Measurements from ENCODE around the gene OR9G1. TPM values are rescaled to one million over a fixed set of nuclear protein-coding genes. Genes with fewer than 3 reads are reported as not detected.

Gene OR9G1, protein sequence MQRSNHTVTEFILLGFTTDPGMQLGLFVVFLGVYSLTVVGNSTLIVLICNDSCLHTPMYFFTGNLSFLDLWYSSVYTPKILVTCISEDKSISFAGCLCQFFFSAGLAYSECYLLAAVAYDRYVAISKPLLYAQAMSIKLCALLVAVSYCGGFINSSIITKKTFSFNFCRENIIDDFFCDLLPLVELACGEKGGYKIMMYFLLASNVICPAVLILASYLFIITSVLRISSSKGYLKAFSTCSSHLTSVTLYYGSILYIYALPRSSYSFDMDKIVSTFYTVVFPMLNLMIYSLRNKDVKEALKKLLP
- not detected in 2 replicates for total RNA-seq

DNA sequence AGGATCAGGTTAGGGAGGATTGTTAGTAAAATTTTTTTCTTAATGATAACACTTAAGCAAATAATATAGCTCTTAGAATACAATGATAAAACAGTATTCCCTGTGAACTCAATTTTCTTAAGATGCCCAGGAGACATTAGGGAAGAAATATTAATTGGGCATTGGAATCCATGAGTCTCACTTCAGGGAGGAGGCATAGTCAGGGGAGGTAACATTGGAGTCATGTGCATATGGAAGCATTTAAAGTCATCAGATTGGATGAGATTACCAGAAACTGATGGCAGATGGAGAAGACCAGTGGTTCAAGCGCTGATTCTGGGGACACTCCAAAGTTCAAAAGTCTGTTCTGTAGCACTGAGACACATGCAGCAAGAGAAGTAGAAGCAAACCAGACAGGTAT lies at the start of gene OR9G1:
OR9G1 (plus strand) TSS at position 301 of the 400 bp plus-strand sequence. CDS start 1,293 bp downstream, outside the sequence.

DNA sequence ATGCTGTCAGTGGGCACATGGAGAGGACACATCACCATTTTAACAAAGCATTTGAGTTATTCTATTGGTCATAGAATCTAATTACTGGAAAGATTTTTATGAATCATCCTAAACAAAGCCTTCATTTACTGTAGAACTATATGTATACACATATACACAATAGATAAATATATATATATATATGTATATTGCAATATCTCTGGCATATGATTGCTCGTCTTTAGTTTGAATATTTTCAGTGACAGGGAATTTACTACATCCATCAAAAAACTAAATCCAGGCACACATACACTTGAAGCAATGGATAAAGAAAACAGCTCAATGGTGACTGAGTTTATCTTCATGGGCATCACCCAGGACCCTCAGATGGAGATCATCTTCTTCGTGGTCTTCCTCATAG lies 35.5 kb upstream of the OR9G1 start, which contains the start of gene OR5AR1:
OR5AR1 (plus strand) TSS at position 301 of the 400 bp plus-strand sequence; CDS start at position 301, 0 bp downstream.

DNA sequence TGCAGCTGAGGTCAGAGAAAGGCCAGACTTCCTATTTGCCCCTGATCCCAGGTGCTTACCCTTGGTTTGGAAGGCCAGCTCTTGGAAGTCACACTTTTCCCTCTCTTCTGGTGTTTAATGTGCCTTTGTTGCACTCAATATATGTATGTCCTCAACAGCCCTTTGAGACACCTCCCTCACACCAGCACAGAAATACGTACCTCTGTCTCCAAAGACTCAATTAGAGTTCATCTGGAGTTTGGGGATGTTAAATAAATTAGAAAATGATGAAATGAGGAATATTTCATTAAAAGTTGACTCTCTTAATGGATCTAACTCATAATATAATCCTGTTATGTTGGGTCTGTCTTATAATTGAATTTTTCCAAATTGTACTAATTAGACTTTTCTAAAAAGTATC lies 49.7 kb downstream of the OR9G1 start, which contains the start of gene OR9G4:
OR9G4 (minus strand) TSS at position 101 of the 400 bp plus-strand sequence. CDS start 4,931 bp downstream, outside the sequence.

Other genes with a start within 250 kb of the OR9G1 start
- gene OR5M3, start 225.7 kb upstream of the OR9G1 start, total RNA-seq: not detected in 2 replicates
- not detected in 2 replicates for gene OR5M8, start 207.7 kb upstream of the OR9G1 start, total RNA-seq
- gene OR5M11, start 155.8 kb upstream of the OR9G1 start, total RNA-seq: not detected in 2 replicates
- gene OR5M10, start 121.4 kb upstream of the OR9G1 start, total RNA-seq: not detected in 2 replicates
- not detected in 2 replicates for gene OR5M1, start 84.2 kb upstream of the OR9G1 start, total RNA-seq
- gene OR5AP2, start 56.7 kb upstream of the OR9G1 start, total RNA-seq: not detected in 2 replicates
- gene OR5AR1, start 35.4 kb upstream of the OR9G1 start, total RNA-seq: not detected in 2 replicates
- gene OR9G4, start 49.6 kb downstream of the OR9G1 start, total RNA-seq: not detected in 2 replicates